ENCODE data around the gene FGF22. TPM values are rescaled to one million over a fixed set of nuclear protein-coding genes. Genes with fewer than 3 reads are reported as not detected.
"Not testable (repeated sequence)": the region's sequence is repeated elsewhere in the genome, so short reads cannot be mapped to it uniquely, and the experiment has no call there.

The FGF22 gene
- total and polyA plus RNA-seq, 2 of the 8 experiments (the other 6 are each of a cell fraction or from before 2014, with no cell fraction given): 0.44 to 1.7 TPM

DNA sequence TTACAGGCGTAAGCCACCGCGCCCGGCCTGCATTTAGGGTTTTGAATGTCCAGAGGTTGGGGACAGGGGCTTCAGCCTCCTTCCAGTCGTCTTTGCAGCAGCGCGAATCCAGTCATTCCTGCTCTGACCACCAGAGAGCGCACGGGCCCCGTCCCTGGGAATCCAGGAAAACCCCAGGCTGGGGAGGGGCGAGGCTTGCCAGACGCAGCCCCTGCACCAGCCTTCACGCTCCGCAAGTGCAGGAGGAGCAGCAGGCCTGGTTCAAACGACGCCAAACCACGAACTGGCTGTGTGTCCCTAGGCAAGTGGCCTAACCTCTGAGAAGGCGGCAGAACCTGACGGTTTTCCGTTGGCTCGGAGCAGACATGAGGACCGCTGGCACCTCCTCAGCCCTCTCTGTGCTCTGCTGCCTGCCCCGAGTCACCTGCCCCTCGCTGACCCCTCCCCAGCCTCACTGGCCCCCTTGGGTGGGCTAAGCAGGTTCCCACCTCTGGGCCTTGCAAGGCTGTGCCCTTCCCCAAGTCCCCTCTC lies 25.3 kb downstream of the FGF22 start (continued):
- TF ChIP-seq CBX8 (IDR thresholded peaks at IDR 0.05; ENCODE audit: borderline replicate concordance, low read depth, low read length) (no peak), PHF8 (conservative IDR thresholded peaks at IDR 0.05; ENCODE audit: low read depth, low read length) (no peak), SAP30 (IDR thresholded peaks at IDR 0.05; ENCODE audit: insufficient read depth, insufficient replicate concordance, low read length) (no peak), CHD2 (IDR thresholded peaks at IDR 0.05; ENCODE audit: low read length) (0 out of 2 replicates have a peak, but pooled peaks have one; percentile 32), POLR2AphosphoS5 (IDR thresholded peaks at IDR 0.05; ENCODE audit: low read depth, low read length) (no peak), NRF1 (IDR thresholded peaks at IDR 0.05; ENCODE audit: low read depth, low read length) (no peak), TEAD4 (IDR thresholded peaks at IDR 0.05; ENCODE audit: low read depth, low read length) (0 out of 2 replicates have a peak, but pooled peaks have one; percentile 12)

- CTCF ChIA-PET (ENCODE audit: partially characterized antibody): interaction anchor here (0.6 to 1.6 kb wide), 10 partner anchors 38 to 436 kb away, joined by 3 to 7 read pairs (median 4); no protein-coding TSS in a partner anchor
- not testable (repeated sequence) for H3K27me3 ChIP-seq (replicated peaks in 1 of 4; ENCODE audit: control insufficient read depth in 3 of 4, extremely low read depth in 1 of 4, insufficient read depth in 3 of 4, low read length in 3 of 4); H3K23ac ChIP-seq (ENCODE audit: insufficient read length); H3K4ac ChIP-seq (replicated peaks; ENCODE audit: insufficient read length, low read depth, low read length); H3K56ac ChIP-seq (replicated peaks; ENCODE audit: insufficient read length, low read depth, low read length); H2BK20ac ChIP-seq (ENCODE audit: low read length); H2BK15ac ChIP-seq (ENCODE audit: low read length); H3K79me1 ChIP-seq (ENCODE audit: low read depth, low read length); H3K9ac ChIP-seq (replicated peaks in 1 of 4; ENCODE audit: extremely low read depth in 1 of 4, low read depth in 3 of 4, low read length in 3 of 4); H3K23me2 ChIP-seq (ENCODE audit: low read depth, low read length); H2BK12ac ChIP-seq (ENCODE audit: low read depth, low read length); H3K27ac ChIP-seq (ENCODE audit: low read depth, low read length); H2AK5ac ChIP-seq (ENCODE audit: low read depth, low read length); H4K20me1 ChIP-seq (replicated peaks in 1 of 2; ENCODE audit: control insufficient read depth in 1 of 2, insufficient read depth in 2 of 2, low read length in 2 of 2); H4K5ac ChIP-seq (ENCODE audit: insufficient read length, low read depth, low read length); H3K4me3 ChIP-seq (ENCODE audit: extremely low read depth in 1 of 4, insufficient read depth in 2 of 4, low read depth in 3 of 4, low read length in 4 of 4); H3K36me3 ChIP-seq (ENCODE audit: control insufficient read depth in 2 of 4, insufficient read depth in 4 of 4, low read length in 3 of 4); H2AFZ ChIP-seq (ENCODE audit: low read length); H4K8ac ChIP-seq (ENCODE audit: extremely low read depth, insufficient read depth, low read length); H2BK120ac ChIP-seq (replicated peaks; ENCODE audit: low read depth, low read length); H3K4me2 ChIP-seq (ENCODE audit: insufficient read depth in 1 of 2, low read depth in 2 of 2, low read length in 2 of 2); H3K4me1 ChIP-seq (replicated peaks in 1 of 4; ENCODE audit: control insufficient read depth in 3 of 4, insufficient read depth in 4 of 4, low read length in 3 of 4); DNase-seq (ENCODE audit: low read depth in 1 of 2, low spot score in 2 of 2); H4K91ac ChIP-seq (replicated peaks; ENCODE audit: insufficient read length, low read length); H3K18ac ChIP-seq (ENCODE audit: extremely low read depth, low read length); H3K14ac ChIP-seq (ENCODE audit: insufficient read length); H3K9me3 ChIP-seq (ENCODE audit: insufficient read depth in 2 of 2, low read depth in 1 of 2, low read length in 1 of 2); H3K79me2 ChIP-seq (ENCODE audit: control insufficient read depth in 1 of 2, insufficient read depth in 2 of 2, low read length in 2 of 2); H2BK5ac ChIP-seq (ENCODE audit: low read depth, low read length); FAIRE-seq
- POLR2A ChIA-PET (ENCODE audit: partially characterized antibody): interaction anchor here (1.1 to 1.6 kb wide), 3 partner anchors 12 to 89 kb away, joined by 3 to 5 read pairs (median 3); no protein-coding TSS in a partner anchor
- 80% methylated on average over 18 of the region's 38 CpGs; no CpG with 5 or more reads in 1 of the 2 experiments for WGBS, 2 experiments (ENCODE audit: extremely low coverage in 1 of 2, insufficient coverage in 1 of 2, insufficient read length in 1 of 2, insufficient replicate concordance in 2 of 2, low coverage in 1 of 2, low lambda C conversion rate in 2 of 2, missing lambda C conversion rate in 1 of 2)
These were observed 27.4 kb downstream of the FGF22 start for GRCh38 chr19:666985-667573.
